Sigmoid colon (tissue), 4 donors: Measurements from ENCODE around the gene ARHGEF1.

Experiments
- POLR2A ChIP-seq, 2 donors: fragments of 450-650 bp; IDR thresholded peaks; one replicate each; pipeline ENCODE4 v1.6.1; 2016; ENCODE audit warnings: antibody characterized with exemption in 2 of 2, mild to moderate bottlenecking in 2 of 2, moderate library complexity in 2 of 2
- POLR2AphosphoS5 ChIP-seq, 4 donors: sonication (generic); formaldehyde crosslinking; IDR thresholded peaks; one replicate each; pipeline ENCODE4 v1.6.1; 2017; ENCODE audit warnings: antibody characterized with exemption in 4 of 4
- TF ChIP-seq, protein P1 (sequence below), 4 experiments: fragments of 450-650 bp in 3 of 4; fragments of 200-600 bp in 1 of 4; IDR thresholded peaks; one replicate each; pipeline ENCODE4 v1.5.1; 2016 to 2019; ENCODE audit warnings: antibody characterized with exemption in 4 of 4, mild to moderate bottlenecking in 3 of 4, moderate library complexity in 2 of 4

DNA sequence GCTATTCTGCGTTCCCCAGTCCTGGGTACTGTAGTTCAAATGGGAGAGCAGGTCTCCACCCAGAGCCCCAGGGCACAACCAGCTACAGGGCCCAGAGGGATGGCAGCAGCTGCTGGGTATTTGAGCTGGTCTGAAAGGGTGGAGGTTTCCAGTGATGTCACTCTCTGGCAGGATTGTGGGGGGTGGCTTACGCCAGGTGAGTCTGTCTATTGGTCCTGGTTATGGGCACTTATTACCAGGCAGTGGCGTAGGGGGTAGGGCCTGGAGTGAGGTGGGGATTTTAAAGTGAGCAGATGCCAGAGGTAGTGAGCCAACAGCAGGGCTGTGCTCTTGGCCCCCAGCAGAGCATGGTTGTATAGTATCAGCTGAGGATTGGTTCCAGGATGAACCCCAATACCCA is 16.7 kb upstream of the ARHGEF1 start:
- TF ChIP-seq, protein P1, sequence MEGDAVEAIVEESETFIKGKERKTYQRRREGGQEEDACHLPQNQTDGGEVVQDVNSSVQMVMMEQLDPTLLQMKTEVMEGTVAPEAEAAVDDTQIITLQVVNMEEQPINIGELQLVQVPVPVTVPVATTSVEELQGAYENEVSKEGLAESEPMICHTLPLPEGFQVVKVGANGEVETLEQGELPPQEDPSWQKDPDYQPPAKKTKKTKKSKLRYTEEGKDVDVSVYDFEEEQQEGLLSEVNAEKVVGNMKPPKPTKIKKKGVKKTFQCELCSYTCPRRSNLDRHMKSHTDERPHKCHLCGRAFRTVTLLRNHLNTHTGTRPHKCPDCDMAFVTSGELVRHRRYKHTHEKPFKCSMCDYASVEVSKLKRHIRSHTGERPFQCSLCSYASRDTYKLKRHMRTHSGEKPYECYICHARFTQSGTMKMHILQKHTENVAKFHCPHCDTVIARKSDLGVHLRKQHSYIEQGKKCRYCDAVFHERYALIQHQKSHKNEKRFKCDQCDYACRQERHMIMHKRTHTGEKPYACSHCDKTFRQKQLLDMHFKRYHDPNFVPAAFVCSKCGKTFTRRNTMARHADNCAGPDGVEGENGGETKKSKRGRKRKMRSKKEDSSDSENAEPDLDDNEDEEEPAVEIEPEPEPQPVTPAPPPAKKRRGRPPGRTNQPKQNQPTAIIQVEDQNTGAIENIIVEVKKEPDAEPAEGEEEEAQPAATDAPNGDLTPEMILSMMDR (IDR thresholded peaks at IDR 0.05) = no peak
- TF ChIP-seq POLR2A (IDR thresholded peaks at IDR 0.05) = no peak
- TF ChIP-seq POLR2AphosphoS5 (IDR thresholded peaks at IDR 0.05) = no peak
